NCI-H82 (cell line): ENCODE data around the gene OTULIN.

ENCODE experiments used
- DNase-seq: peaks from one replicate; lab custom pipeline; 2025; lab: John Stamatoyannopoulos, UW

Gene OTULIN

DNA sequence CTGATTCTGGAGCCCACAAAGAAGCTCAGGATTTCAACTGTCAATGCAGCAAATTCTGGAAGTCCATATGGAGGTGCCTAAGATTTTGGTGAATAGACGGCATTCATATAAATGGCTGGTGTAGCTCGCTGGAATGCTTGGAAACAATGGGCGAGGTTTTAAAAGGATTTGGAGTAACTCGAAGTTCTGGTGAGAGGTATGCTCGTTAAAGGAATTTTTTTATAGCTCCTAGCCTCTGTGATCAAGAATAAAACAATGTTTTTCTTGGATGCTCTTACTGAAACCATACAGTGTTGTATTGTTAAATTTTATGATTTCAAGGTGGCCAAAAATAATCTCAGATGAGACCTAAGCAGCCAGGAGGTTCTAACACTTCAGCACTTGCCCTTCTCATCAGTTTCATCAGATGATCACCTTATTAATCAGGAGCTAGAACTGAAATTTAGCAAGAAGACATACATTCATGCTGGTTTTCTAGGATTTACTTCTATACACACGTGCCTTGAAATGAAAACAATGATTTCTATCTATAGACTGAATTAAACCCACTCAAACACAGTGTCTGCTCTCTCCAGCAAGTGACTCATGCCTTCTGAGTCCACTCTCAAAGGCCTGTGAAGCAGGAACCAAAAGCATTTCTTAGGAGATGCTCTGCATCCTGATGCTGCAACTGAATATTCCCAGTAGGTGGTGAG, 79.2 kb downstream of the OTULIN start:
- DNase-seq = no peak

DNA sequence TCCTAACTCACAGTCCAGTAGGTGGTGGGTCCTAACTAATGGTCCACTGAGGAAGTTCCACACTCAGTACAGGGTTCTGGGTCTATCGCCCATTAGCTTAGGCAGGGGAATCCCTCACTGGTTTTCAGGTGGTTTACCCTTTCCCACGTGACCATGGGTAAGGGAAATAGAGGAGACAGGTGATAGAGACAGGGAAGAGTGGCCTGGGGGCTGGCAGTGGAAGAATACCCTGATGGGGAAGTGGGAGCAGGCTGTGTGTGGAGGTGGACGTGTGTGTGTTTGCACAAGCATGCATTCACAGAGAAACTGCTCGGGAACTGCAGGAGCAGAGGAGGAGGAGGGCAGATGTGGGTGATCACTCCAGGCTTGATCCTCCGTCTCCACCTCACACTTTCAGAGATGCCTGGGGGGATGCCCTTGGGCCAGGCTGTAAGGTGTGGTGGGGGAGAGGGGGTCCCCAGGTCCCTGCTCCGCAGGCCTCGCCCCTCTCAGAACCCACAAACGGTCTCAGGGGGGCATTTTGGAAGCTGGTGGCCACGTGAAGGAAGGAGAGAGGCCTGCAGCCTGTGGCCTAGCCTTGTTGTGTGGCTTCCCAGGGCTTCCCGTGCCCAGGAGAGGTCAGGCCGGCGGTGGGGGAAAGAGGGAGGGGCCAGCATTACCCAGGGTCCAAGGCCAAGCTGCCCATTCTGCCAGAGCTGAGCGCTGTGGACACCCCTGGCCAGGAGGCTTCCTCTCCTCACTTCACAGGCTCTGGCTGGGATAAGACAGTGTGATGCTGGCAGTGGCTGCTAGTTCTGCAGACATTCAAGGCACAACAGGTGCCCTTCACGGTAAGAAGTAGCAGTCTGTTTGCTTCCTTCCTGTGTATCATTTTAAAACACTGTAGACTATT, 80.0 kb downstream of the OTULIN start:
- DNase-seq = no peak

DNA sequence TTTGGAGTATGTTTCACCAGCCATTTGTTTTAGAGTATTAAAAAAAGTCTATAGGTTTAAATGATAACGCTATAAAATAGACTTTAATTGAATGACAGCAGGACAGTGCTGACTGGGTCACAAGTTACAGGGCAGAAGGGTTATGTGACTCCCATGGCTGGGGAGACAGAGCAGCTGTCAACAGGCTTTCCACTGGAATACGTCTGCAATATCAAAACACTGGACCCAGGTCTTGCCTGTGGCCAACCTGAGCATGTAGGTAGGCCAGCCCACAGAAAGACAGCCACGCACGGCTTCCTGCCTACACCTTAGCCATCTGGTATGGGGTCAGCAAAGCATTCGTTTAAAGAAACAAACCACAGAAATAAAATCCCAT, 80.7 kb downstream of the OTULIN start:
- DNase-seq = no peak

DNA sequence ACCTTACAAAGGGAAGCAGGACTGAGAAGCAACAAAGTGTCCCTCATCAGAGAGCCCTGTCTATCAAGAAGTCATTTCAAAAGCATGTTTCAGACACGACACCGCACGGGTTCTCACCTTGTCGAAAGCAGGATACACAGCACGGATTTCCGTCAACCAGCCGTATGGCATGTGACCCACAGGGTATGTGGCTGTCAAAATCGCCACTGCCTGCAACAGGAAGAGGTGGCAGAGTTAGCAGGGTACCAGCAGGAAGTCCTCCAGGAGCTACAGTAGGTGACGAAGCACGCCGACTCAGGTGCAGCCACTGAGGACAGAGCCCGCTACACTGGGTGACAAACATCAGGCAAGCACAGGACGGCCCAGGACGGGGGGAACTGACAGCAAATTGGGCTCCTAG, 81.2 kb downstream of the OTULIN start:
- DNase-seq = no peak

DNA sequence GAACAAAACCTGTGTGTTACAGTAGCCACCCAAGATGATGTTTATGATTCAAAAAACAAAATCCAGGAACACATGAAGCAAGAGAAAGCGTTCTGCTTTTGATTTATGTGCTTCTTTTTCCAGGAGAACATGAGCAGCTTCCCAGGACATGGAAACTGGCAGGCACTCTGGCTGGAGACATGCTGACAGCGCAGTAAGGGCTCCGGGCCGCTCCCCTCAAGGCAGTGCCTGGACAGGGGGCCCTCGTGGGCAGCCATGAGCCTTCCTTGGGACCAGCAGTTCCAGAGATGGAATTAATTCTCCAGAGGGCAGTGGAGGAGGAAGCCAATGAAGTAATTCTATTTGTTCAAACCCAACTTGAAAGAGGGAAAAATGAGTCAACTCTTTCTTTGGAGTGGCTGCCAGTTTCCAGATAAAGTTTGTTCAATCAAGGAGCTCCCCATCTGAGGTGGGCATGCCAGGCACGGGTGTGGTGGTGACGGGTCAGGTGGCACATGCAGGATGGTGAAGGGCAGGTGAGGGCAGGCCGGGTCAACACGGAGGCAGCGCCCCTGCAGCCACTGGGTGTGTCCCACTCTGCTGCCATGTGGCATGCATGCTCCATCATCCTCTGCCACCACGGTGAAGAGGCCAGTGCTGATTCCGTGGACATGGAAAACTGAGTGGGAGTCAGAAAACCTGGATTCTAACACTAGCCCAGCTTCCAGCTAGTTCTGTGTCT, 83.8 kb downstream of the OTULIN start:
- DNase-seq = no peak
